GM13977 (cell line): ENCODE data around the gene CTXN1.

ENCODE experiments used
- DNase-seq: peaks from one replicate; pipeline ENCODE4 v3.0.0; 2012; ENCODE audit warnings: low spot score
- CTCF ChIP-seq: IDR thresholded peaks from 2 replicates; pipeline ENCODE4 v1.5.1; 2012; ENCODE audit warnings: mild to moderate bottlenecking, control low read depth; ENCODE audit not compliant: insufficient read depth; ENCODE audit errors: extremely low read depth, missing control alignments
- in situ Hi-C: fragments of 300-500 bp; cut with MboI; formaldehyde crosslinking; loops from one replicate; pipeline ENCODE4 v1.12.0; 2022; ENCODE audit warnings: low sequenced_read_pairs, low pct_unique_long_range_greater_than_20kb, mixed read lengths, inconsistent platforms; ENCODE audit not compliant: unreplicated experiment

Gene CTXN1

GRCh38 chr19:7926021-7926726 lies at the start of gene CTXN1:
CTXN1 (minus strand) TSS chr19:7926135; CDS start chr19:7925538, 597 bp downstream.
- TF ChIP-seq CTCF: no peak
- peak; percentile 97 for DNase-seq
- in situ Hi-C loops: no loop called here

GRCh38 chr19:7975037-7975436 lies 49.1 kb upstream of the CTXN1 start:
- in situ Hi-C loops: no loop called here
- no peak for TF ChIP-seq CTCF
- no peak for DNase-seq

GRCh38 chr19:7973883-7974282 lies 47.9 kb upstream of the CTXN1 start:
- no peak for TF ChIP-seq CTCF
- in situ Hi-C loops: no loop called here
- DNase-seq: no peak

- TF ChIP-seq CTCF: no peak
- DNase-seq: no peak
- in situ Hi-C loops: no loop called here
Measured at GRCh38 chr19:7971553-7972520, 45.9 kb upstream of the CTXN1 start.

- peak; percentile 82 for TF ChIP-seq CTCF
- in situ Hi-C loops: no loop called here
Measured at GRCh38 chr19:7970716-7971448, 44.9 kb upstream of the CTXN1 start.

GRCh38 chr19:7969555-7969939 lies 43.6 kb upstream of the CTXN1 start:
- DNase-seq: no peak
- TF ChIP-seq CTCF: no peak
- in situ Hi-C loops: no loop called here

More at GRCh38 chr19:7970716-7971448, 44.9 kb upstream of the CTXN1 start:
- DNase-seq: peak; percentile 66
